ENCODE measurements around the gene OCIAD2.

The OCIAD2 gene, protein sequence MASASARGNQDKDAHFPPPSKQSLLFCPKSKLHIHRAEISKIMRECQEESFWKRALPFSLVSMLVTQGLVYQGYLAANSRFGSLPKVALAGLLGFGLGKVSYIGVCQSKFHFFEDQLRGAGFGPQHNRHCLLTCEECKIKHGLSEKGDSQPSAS
- total RNA-seq = 24.2 to 34.2 (median 25.8) reads per million in 3 donors

DNA sequence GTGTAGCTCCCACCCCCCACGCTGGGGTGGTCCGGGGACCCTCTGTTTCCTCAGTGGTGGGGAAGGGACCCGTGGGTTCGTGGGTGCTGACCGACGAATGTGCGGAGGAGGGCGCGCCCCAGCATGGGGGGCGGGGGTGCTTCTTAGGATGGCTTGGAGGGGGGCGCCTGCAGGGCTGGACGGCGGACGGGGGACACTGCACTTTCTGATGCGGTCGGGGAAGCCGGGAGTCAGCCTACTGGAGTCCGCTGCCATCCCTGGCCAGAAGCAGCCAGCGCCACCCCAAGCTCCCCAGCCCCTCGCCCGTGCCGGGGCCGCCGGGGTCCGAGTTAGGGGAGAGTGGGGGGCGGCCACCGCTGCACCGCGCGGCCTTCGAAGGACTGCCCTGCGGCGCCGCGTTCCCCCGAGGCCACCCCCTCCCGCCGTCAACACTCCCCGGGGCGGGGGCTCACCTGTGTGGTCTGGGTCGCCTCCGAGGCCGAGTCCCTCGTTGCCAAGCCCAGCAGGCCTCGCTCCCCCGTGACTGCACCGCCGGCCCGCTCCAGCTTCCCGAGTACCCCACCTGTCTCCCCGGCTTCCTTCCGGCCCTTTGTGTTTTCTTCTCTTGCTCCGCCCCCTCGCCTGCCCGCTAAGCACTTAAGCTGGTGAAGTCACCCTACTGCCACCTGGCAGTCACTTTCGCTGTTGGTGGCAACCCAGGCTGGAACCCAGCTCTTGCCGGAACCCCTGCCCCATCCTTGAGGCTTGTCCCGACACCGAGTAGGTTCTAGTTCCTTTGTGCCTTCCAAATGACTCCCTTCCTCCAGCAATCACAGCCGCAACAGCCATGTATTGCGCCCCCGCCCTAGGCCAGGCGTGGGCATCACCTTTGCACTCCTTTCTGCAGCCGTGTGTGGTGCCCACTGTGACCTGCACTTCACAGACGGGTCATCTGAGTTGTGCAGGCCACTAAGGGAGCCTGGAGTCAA is at the start of gene OCIAD2:
TSS of gene OCIAD2 (minus strand) at position 569 of the 968 bp plus-strand sequence. CDS start 2,225 bp downstream, outside the sequence.
- peak; percentile 72 to 78 (median 75) for DNase-seq
- H3K4me3 ChIP-seq (ENCODE audit: insufficient read depth, low read depth, low read length, poor library complexity, severe bottlenecking) = peak within 1 kb of the TSS; percentile 55
- H3K4me1 ChIP-seq (ENCODE audit: control insufficient read depth, insufficient read depth, low read length, poor library complexity, severe bottlenecking) = peaks cover 15% of the 10 kb centered on the region
- peak within 1 kb of the TSS; percentile 63 for H3K27ac ChIP-seq (ENCODE audit: insufficient read depth, low read length, poor library complexity, severe bottlenecking)
- no peaks in the 10 kb centered on the region for H3K9me3 ChIP-seq (ENCODE audit: control insufficient read depth, low read length)
- no peaks in the 10 kb centered on the region for H3K27me3 ChIP-seq (replicated peaks; ENCODE audit: control insufficient read depth, insufficient read depth, low read length, poor library complexity, severe bottlenecking)
- H3K36me3 ChIP-seq (ENCODE audit: control insufficient read depth, insufficient read depth, low read length) = peaks cover 13% of the 10 kb centered on the region

- H3K4me1 ChIP-seq (ENCODE audit: control insufficient read depth, insufficient read depth, low read length, poor library complexity, severe bottlenecking) = no peaks in the 10 kb centered on the region
- no peak overlapping the region for H3K4me3 ChIP-seq (ENCODE audit: insufficient read depth, low read depth, low read length, poor library complexity, severe bottlenecking)
Observed at GRCh38 chr4:48954314-48954713, 47.7 kb upstream of the OCIAD2 start.

GRCh38 chr4:48949518-48950219 is 43.1 kb upstream of the OCIAD2 start:
- Histone ChIP-seq H3K27me3 (replicated peaks; ENCODE audit: control insufficient read depth, insufficient read depth, low read length, poor library complexity, severe bottlenecking) (no peaks in the 10 kb centered on the region), H3K27ac (ENCODE audit: insufficient read depth, low read length, poor library complexity, severe bottlenecking) (no peak overlapping the region), H3K36me3 (ENCODE audit: control insufficient read depth, insufficient read depth, low read length) (no peaks in the 10 kb centered on the region), H3K4me1 (ENCODE audit: control insufficient read depth, insufficient read depth, low read length, poor library complexity, severe bottlenecking) (no peaks in the 10 kb centered on the region), H3K9me3 (ENCODE audit: control insufficient read depth, low read length) (no peaks in the 10 kb centered on the region), H3K4me3 (ENCODE audit: insufficient read depth, low read depth, low read length, poor library complexity, severe bottlenecking) (no peak overlapping the region)
- DNase-seq = no peak

More at GRCh38 chr4:48954314-48954713, 47.7 kb upstream of the OCIAD2 start:
- H3K9me3 ChIP-seq (ENCODE audit: control insufficient read depth, low read length) = no peaks in the 10 kb centered on the region
- DNase-seq = no peak
- H3K27ac ChIP-seq (ENCODE audit: insufficient read depth, low read length, poor library complexity, severe bottlenecking) = no peak overlapping the region
- no peaks in the 10 kb centered on the region for H3K27me3 ChIP-seq (replicated peaks; ENCODE audit: control insufficient read depth, insufficient read depth, low read length, poor library complexity, severe bottlenecking)
- no peaks in the 10 kb centered on the region for H3K36me3 ChIP-seq (ENCODE audit: control insufficient read depth, insufficient read depth, low read length)

- no peak overlapping the region for H3K4me3 ChIP-seq (ENCODE audit: insufficient read depth, low read depth, low read length, poor library complexity, severe bottlenecking)
- no peak for DNase-seq
- H3K4me1 ChIP-seq (ENCODE audit: control insufficient read depth, insufficient read depth, low read length, poor library complexity, severe bottlenecking) = no peaks in the 10 kb centered on the region
- H3K9me3 ChIP-seq (ENCODE audit: control insufficient read depth, low read length) = no peaks in the 10 kb centered on the region
- H3K36me3 ChIP-seq (ENCODE audit: control insufficient read depth, insufficient read depth, low read length) = no peaks in the 10 kb centered on the region
- H3K27ac ChIP-seq (ENCODE audit: insufficient read depth, low read length, poor library complexity, severe bottlenecking) = no peak overlapping the region
- H3K27me3 ChIP-seq (replicated peaks; ENCODE audit: control insufficient read depth, insufficient read depth, low read length, poor library complexity, severe bottlenecking) = no peaks in the 10 kb centered on the region
Observed at GRCh38 chr4:48949086-48949485, 42.5 kb upstream of the OCIAD2 start.

DNA sequence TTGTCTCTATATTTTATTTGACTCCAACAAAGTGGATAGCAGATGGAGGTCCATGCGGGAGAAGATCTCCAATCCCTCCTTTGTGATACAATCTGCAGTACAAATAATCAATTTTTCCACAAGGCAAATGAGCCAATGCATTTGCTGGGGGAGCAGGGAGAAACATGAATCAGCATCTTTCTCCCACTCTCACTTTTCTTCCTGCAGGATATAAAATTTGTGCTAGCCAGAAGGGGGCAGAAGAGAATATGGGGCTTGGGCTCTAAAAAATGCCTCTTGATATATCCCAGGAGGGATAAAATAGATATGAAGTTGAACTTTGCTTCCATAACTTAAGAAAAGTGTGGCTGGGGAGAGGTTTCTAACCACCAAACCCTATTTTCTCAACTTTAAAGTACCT is 41.2 kb upstream of the OCIAD2 start:
- Histone ChIP-seq H3K27ac (ENCODE audit: insufficient read depth, low read length, poor library complexity, severe bottlenecking) (no peak overlapping the region), H3K36me3 (ENCODE audit: control insufficient read depth, insufficient read depth, low read length) (no peaks in the 10 kb centered on the region), H3K9me3 (ENCODE audit: control insufficient read depth, low read length) (no peaks in the 10 kb centered on the region), H3K4me1 (ENCODE audit: control insufficient read depth, insufficient read depth, low read length, poor library complexity, severe bottlenecking) (no peaks in the 10 kb centered on the region), H3K4me3 (ENCODE audit: insufficient read depth, low read depth, low read length, poor library complexity, severe bottlenecking) (no peak overlapping the region), H3K27me3 (replicated peaks; ENCODE audit: control insufficient read depth, insufficient read depth, low read length, poor library complexity, severe bottlenecking) (no peaks in the 10 kb centered on the region)
- no peak for DNase-seq

DNA sequence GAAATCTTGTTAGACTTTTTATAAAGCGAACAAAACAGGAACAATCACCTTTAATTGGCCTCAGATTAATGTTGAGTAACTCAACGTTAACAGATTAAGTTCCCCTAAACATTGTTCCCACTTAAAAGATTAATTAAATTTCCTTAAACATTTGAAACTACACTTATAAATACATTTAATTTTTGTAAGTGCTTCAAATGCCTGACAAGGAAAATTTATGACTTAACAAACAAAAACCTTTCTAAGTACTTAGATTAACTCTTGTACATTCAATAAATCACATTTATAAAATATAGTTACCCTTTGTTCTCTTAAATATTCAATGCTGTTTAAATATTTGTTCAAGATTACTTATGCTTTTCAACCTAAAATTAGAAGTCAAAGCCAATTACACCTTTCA is 39.4 kb upstream of the OCIAD2 start:
- DNase-seq = no peak
- Histone ChIP-seq H3K36me3 (ENCODE audit: control insufficient read depth, insufficient read depth, low read length) (no peaks in the 10 kb centered on the region), H3K4me3 (ENCODE audit: insufficient read depth, low read depth, low read length, poor library complexity, severe bottlenecking) (no peak overlapping the region), H3K9me3 (ENCODE audit: control insufficient read depth, low read length) (no peaks in the 10 kb centered on the region), H3K27ac (ENCODE audit: insufficient read depth, low read length, poor library complexity, severe bottlenecking) (no peak overlapping the region), H3K4me1 (ENCODE audit: control insufficient read depth, insufficient read depth, low read length, poor library complexity, severe bottlenecking) (no peaks in the 10 kb centered on the region), H3K27me3 (replicated peaks; ENCODE audit: control insufficient read depth, insufficient read depth, low read length, poor library complexity, severe bottlenecking) (no peaks in the 10 kb centered on the region)

- Histone ChIP-seq H3K4me1 (ENCODE audit: control insufficient read depth, insufficient read depth, low read length, poor library complexity, severe bottlenecking) (no peaks in the 10 kb centered on the region), H3K4me3 (ENCODE audit: insufficient read depth, low read depth, low read length, poor library complexity, severe bottlenecking) (no peak overlapping the region), H3K9me3 (ENCODE audit: control insufficient read depth, low read length) (no peaks in the 10 kb centered on the region), H3K27ac (ENCODE audit: insufficient read depth, low read length, poor library complexity, severe bottlenecking) (no peak overlapping the region), H3K27me3 (replicated peaks; ENCODE audit: control insufficient read depth, insufficient read depth, low read length, poor library complexity, severe bottlenecking) (no peaks in the 10 kb centered on the region), H3K36me3 (ENCODE audit: control insufficient read depth, insufficient read depth, low read length) (no peaks in the 10 kb centered on the region)
- no peak for DNase-seq
Observed at GRCh38 chr4:48944756-48945241, 38.2 kb upstream of the OCIAD2 start.

DNA sequence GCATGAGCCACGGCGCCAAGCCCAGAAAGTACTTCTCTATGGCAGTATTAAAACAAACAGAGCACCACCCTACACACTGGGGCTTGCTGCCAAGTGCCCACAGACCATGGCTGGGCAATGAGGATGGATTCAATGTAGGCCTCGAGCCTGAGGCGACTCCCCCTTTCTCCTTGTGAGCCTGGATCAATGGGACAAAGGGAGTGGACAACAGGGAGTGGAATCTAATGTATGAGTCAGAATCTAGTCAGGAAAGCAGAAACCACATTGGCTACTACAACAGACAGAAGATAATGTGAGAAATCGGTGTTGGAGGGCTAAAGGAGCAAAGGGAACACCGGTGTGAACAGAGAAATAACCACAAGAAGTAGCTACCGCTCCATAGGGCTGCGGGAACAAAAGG is 37.7 kb upstream of the OCIAD2 start:
- H3K27me3 ChIP-seq (replicated peaks; ENCODE audit: control insufficient read depth, insufficient read depth, low read length, poor library complexity, severe bottlenecking) = no peaks in the 10 kb centered on the region
- no peaks in the 10 kb centered on the region for H3K36me3 ChIP-seq (ENCODE audit: control insufficient read depth, insufficient read depth, low read length)
- no peak for DNase-seq
- no peaks in the 10 kb centered on the region for H3K9me3 ChIP-seq (ENCODE audit: control insufficient read depth, low read length)
- H3K27ac ChIP-seq (ENCODE audit: insufficient read depth, low read length, poor library complexity, severe bottlenecking) = no peak overlapping the region
- no peaks in the 10 kb centered on the region for H3K4me1 ChIP-seq (ENCODE audit: control insufficient read depth, insufficient read depth, low read length, poor library complexity, severe bottlenecking)
- H3K4me3 ChIP-seq (ENCODE audit: insufficient read depth, low read depth, low read length, poor library complexity, severe bottlenecking) = no peak overlapping the region

DNA sequence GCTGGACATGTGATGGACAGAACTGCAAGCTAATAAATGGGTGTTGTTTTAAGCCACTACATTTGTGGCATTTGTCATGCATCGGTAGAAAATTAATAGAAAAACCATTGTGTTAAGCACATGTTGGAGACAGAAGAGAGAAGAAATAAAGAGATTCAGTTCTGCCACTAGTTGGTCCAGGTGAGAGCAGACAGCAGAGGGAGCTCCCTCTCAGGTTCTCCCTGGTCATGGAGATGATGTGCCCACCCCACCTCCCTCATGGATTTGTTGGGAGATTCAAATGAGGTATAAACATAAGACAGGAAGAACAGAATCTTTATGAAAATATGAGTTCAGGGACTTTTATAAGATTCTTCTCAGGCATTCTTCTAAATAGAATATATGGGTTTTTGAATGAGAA is 36.8 kb upstream of the OCIAD2 start:
- Histone ChIP-seq H3K9me3 (ENCODE audit: control insufficient read depth, low read length) (no peaks in the 10 kb centered on the region), H3K27me3 (replicated peaks; ENCODE audit: control insufficient read depth, insufficient read depth, low read length, poor library complexity, severe bottlenecking) (no peaks in the 10 kb centered on the region), H3K4me3 (ENCODE audit: insufficient read depth, low read depth, low read length, poor library complexity, severe bottlenecking) (no peak overlapping the region), H3K27ac (ENCODE audit: insufficient read depth, low read length, poor library complexity, severe bottlenecking) (no peak overlapping the region), H3K36me3 (ENCODE audit: control insufficient read depth, insufficient read depth, low read length) (no peaks in the 10 kb centered on the region), H3K4me1 (ENCODE audit: control insufficient read depth, insufficient read depth, low read length, poor library complexity, severe bottlenecking) (no peaks in the 10 kb centered on the region)
- no peak for DNase-seq

Measured in effector memory CD4-positive, alpha-beta T cell (primary cell).